Measurements from ENCODE around the gene MAB21L4.

Gene MAB21L4

GRCh38 chr2:240885566-240885965, 10.4 kb downstream of the MAB21L4 start:
- H3K4me3 ChIP-seq (ENCODE audit: low read length) = no peak overlapping the region
- DNase-seq (ENCODE audit: low read depth, low spot score) = no peak

DNA sequence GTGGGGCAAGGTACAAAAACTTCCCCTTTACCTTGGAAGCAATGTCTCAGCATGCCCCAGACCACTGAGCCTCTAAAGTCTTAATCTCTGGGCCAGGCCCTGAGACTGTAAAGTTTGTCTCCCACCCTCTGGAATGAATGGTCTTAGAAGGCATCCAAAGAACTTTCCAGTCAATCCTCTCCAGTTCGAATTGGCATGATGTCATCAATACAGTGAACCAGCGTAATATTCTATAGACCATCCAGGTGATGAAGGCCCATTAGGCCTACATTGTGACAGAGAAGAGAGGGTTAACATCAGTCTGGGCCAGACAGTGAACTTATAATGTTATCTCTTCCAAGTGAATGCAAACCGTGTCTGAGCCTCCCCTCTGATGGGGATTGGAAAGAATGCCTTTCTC, 11.2 kb downstream of the MAB21L4 start:
- DNase-seq (ENCODE audit: low read depth, low spot score) = no peak
- no peak overlapping the region for H3K4me3 ChIP-seq (ENCODE audit: low read length)

GRCh38 chr2:240884221-240884620, 11.7 kb downstream of the MAB21L4 start:
- H3K4me3 ChIP-seq (ENCODE audit: low read length) = no peak overlapping the region
- DNase-seq (ENCODE audit: low read depth, low spot score) = no peak

DNA sequence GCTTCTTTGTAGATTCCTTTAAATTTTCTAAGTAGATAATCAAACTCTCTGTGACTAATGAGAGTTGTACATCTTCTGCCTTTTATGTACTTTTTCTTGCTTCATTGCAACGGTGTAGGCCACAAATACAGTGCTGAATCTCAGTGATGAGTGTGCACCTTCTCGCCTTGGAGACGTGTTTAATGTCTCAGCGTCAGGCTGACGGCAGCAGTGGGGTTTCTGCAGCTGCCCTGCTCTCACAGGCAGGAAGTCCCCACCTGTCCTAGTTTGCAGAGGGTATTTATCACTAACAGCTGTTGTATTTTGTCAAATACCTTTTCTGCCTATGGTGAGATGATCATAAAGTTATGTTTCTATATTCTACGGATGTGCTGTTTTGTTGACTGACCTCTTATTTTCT, 14.0 kb downstream of the MAB21L4 start:
- no peak for DNase-seq (ENCODE audit: low read depth, low spot score)
- no peak overlapping the region for H3K4me3 ChIP-seq (ENCODE audit: low read length)

DNA sequence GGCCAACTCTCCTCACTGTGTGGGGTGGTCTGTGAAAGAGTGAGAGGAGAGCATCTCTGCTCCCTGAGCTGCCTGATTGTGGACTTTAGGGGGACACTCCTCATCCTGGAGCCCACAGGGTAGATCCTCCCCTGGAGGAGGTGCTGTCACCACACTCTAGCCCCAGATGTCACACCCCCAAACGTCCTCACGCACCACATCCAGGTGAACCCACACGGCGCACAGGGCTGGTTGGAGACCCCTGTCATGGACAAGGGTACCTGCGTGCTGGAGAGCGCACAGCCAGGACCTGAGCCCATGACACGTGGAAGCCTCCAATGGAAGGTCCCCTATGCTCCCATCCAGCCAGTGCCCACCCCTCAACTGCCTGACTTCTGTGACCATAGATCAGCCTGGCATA, 16.9 kb downstream of the MAB21L4 start:
- H3K4me3 ChIP-seq (ENCODE audit: low read length) = no peak overlapping the region
- no peak for DNase-seq (ENCODE audit: low read depth, low spot score)

- no peak overlapping the region for H3K4me3 ChIP-seq (ENCODE audit: low read length)
Observed at GRCh38 chr2:240878341-240878936, 17.5 kb downstream of the MAB21L4 start.

GRCh38 chr2:240877460-240878340, 18.3 kb downstream of the MAB21L4 start:
- DNase-seq (ENCODE audit: low read depth, low spot score) = no peak
- no peak overlapping the region for H3K4me3 ChIP-seq (ENCODE audit: low read length)

More at GRCh38 chr2:240878341-240878936, 17.5 kb downstream of the MAB21L4 start:
- no peak for DNase-seq (ENCODE audit: low read depth, low spot score)

GRCh38 chr2:240876475-240877251, 19.3 kb downstream of the MAB21L4 start:
- DNase-seq (ENCODE audit: low read depth, low spot score) = no peak
- no peak overlapping the region for H3K4me3 ChIP-seq (ENCODE audit: low read length)

- DNase-seq (ENCODE audit: low read depth, low spot score) = no peak
- H3K4me3 ChIP-seq (ENCODE audit: low read length) = no peak overlapping the region
Observed at GRCh38 chr2:240876035-240876474, 19.9 kb downstream of the MAB21L4 start.

GRCh38 chr2:240875228-240876034, 20.5 kb downstream of the MAB21L4 start:
- no peak overlapping the region for H3K4me3 ChIP-seq (ENCODE audit: low read length)
- DNase-seq (ENCODE audit: low read depth, low spot score) = no peak

DNA sequence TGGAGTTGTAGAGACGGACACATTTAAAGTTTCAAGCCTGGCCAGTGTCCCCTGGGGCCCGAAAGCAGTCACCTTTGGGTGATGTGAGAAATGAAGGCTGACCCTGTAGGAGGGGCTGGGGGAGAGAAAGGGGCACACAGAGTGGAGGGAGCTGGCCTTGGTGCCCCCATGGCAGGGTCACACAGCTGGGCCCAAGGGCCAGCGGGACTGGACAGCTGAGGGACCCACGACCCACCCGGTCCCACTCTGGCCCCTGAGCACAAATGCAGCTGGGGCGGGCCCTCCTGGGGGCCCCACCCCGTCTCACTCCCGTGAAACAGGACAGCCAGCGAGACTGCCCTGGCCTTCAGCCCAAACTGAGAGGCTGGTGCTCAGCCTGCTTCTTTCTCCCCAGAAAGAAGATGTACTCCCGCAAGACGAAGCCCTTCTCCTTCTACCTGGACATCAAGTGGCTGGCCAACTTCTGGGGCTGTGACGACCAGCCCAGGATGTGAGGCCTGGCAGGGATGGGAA, 21.2 kb downstream of the MAB21L4 start:
- H3K4me3 ChIP-seq (ENCODE audit: low read length) = no peak overlapping the region
- no peak for DNase-seq (ENCODE audit: low read depth, low spot score)

- no peak for DNase-seq (ENCODE audit: low read depth, low spot score)
- H3K4me3 ChIP-seq (ENCODE audit: low read length) = no peak overlapping the region
Observed at GRCh38 chr2:240873805-240874714, 21.9 kb downstream of the MAB21L4 start.

DNA sequence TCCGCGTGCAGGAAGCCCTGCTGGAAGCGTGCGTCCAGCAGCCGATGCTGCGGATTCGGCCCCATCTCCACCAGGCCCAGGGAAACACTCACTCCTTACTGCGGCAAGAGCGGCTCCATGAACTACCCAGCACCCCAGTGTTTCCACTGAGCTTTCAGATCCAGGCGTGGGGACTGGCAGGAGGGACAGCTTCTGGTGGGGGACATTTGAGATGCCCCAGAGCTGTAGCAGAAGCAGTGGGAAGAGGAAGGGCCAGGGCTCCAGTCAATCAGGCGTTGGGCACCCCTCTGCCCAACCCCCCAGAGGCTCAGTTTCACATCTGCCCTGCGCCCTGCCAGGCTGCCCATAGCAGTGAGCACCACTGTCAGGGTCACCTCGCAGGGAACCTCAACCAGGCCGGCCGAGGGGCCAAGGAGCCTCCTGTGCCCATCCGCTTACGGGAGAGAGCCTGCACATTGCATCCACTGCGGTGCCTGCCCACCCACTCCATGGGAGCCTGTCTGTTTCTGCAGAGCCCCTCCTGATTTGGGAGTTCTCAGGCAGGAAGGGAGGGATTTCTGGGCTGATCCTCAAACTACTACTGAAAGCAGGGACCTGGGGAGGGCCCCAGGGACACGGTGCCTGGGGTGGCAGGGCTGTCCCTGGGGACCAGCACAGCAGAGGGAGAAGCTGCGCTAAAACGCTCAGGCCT, 22.7 kb downstream of the MAB21L4 start:
- no peak for DNase-seq (ENCODE audit: low read depth, low spot score)
- no peak overlapping the region for H3K4me3 ChIP-seq (ENCODE audit: low read length)

DNA sequence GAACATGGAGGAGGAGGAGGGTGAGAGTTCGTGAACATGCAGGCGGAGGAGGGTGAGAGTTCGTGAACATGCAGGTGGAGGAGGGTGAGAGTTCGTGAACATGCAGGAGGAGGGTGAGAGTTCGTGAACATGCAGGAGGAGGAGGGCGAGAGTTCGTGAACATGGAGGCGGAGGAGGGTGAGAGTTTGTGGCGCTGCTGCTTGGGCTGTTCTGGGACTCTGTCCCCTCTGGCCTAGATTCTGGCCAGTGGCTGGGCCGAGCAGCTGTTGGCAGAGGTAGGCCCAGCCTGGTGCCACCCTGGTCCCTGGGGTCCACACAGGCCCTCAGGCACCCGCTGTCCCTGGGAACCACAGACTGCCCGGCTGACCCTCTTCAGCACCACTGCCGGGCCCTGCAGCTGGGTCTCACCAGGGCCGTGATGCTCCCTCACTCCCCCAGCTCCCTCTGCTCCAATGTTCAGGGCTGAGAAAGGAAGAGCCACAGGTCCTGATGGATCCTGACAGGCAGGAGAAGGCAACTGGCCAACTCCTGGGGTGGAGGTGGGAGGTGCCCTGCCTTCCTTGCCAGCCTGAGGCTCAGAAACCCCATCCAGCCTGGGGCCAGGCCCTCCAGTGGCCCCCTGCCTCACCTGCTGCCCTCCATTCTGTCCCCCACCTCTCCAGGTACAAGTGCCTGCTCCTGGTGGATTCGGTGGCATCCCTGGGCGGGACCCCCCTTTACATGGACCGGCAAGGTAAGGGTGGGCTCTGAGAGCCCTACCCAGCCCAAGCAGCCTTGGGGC, 23.4 kb downstream of the MAB21L4 start:
- DNase-seq (ENCODE audit: low read depth, low spot score) = no peak
- no peak overlapping the region for H3K4me3 ChIP-seq (ENCODE audit: low read length)

GRCh38 chr2:240871071-240871958, 24.6 kb downstream of the MAB21L4 start:
- no peak overlapping the region for H3K4me3 ChIP-seq (ENCODE audit: low read length)
- DNase-seq (ENCODE audit: low read depth, low spot score) = no peak

All from Jurkat, Clone E6-1 (cell line).